IPS DF 6.9 (cell line): Measurements from ENCODE around the gene TMC8.
A peak's percentile ranks its signal among the peaks of the same experiment; 100 is the strongest.
"Not testable (repeated sequence)": the region's sequence is repeated elsewhere in the genome, so short reads cannot be mapped to it uniquely, and the experiment has no call there.

ENCODE experiments used
- DNase-seq: peaks from one replicate; pipeline ENCODE4 v3.0.0-alpha.2; 2013; ENCODE audit warnings: low read depth, low spot score
- H3K27ac ChIP-seq: one replicate; pipeline ENCODE4 v1.5.1; 2013; ENCODE audit warnings: low read length, control low read depth
- H3K27me3 ChIP-seq: 2 replicates; pipeline ENCODE4 v1.6.1; 2013; ENCODE audit warnings: mild to moderate bottlenecking, low read length; ENCODE audit not compliant: control insufficient read depth, insufficient read depth
- H3K36me3 ChIP-seq: 2 replicates; pipeline ENCODE4 v1.6.1; 2013; ENCODE audit warnings: low read length; ENCODE audit not compliant: control insufficient read depth, insufficient read depth
- H3K4me1 ChIP-seq: 2 replicates; pipeline ENCODE4 v1.6.1; 2013; ENCODE audit warnings: low read length; ENCODE audit not compliant: control insufficient read depth, insufficient read depth
- H3K4me3 ChIP-seq: 2 replicates; pipeline ENCODE4 v1.5.1; 2013; ENCODE audit warnings: mild to moderate bottlenecking, low read length
- H3K9me3 ChIP-seq: 2 replicates; pipeline ENCODE4 v1.6.1; 2013; ENCODE audit warnings: low read length, inconsistent platforms; ENCODE audit not compliant: control insufficient read depth, insufficient read depth
- WGBS: extraction: QIAGEN DNeasy Blood & Tissue Kit; methylation state at CpG from one replicate; pipeline ENCODE4 v1.1.7; 2013; ENCODE audit warnings: mixed read lengths, missing lambda C conversion rate; ENCODE audit not compliant: insufficient read length, insufficient coverage; 5-methylcytosine and 5-hydroxymethylcytosine counted together

TMC8 gene, protein sequence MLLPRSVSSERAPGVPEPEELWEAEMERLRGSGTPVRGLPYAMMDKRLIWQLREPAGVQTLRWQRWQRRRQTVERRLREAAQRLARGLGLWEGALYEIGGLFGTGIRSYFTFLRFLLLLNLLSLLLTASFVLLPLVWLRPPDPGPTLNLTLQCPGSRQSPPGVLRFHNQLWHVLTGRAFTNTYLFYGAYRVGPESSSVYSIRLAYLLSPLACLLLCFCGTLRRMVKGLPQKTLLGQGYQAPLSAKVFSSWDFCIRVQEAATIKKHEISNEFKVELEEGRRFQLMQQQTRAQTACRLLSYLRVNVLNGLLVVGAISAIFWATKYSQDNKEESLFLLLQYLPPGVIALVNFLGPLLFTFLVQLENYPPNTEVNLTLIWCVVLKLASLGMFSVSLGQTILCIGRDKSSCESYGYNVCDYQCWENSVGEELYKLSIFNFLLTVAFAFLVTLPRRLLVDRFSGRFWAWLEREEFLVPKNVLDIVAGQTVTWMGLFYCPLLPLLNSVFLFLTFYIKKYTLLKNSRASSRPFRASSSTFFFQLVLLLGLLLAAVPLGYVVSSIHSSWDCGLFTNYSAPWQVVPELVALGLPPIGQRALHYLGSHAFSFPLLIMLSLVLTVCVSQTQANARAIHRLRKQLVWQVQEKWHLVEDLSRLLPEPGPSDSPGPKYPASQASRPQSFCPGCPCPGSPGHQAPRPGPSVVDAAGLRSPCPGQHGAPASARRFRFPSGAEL

DNA sequence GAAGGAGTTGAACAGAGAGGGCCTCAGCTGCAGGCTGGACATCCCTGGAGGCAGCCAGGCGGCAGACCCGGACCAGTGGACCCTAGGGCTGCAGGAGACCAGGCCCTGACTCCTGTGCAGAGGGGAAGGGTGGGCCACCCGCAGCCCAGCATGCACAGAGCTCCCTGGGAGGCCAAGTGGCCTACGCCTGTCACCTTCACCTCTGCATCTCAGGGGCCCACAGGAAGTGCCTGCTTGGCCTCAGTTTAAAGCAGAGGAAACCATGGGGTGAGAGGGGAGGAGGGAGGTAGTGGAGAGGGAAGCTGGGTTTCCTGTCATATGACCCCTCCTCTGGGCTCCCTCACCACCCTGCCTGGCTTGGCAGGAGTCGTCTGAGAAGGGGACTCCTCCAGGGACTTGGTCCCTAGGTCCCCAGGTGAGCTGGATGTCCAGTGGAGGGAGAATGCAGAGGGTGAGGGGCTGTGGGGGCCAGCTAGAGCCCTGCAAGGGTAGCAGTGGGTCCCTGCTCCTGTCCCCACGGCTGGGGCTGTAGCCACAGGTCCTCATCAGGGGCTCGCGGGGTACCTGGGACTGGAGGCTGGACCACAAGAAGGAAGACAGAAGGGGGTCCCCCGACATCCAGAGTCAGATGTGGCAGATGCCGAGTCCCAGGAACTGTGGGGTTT lies at the start of gene TMC8:
Gene TMC8 (plus strand): TSS at position 335 of the 665 bp plus-strand sequence. CDS start 818 bp downstream, outside the sequence.
- Histone ChIP-seq H3K4me3 (peak within 1 kb of the TSS; percentile 33; the same call in 1 of the 2 replicates), H3K9me3 (no peaks in the 10 kb centered on the region), H3K36me3 (peaks cover 4% of the 10 kb centered on the region; the same call in 1 of the 2 replicates), H3K27me3 (no peaks in the 10 kb centered on the region), H3K27ac (no peak within 1 kb of the TSS), H3K4me1 (peaks cover 15% of the 10 kb centered on the region)
- no CpG with 5 or more reads among the region's 10 CpGs for WGBS
- DNase-seq: no peak

DNA sequence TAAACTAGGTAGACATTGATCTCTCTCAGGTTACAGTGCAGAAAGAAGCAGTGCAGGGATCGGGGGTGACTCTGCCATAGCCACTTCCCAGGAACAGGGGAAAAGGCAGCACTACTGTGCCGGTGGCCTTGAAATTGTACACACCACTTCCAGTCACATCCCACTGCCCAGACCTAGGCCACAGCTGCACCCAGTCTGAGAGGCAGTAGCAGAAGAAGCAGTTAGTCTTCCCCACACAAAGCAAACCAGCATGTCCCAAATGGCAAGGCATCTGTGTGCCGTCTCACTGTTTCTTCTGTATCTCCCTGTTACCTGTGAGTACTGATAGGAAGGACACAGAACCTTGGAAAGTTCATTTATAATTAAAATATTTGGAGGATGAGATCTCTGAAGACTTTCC lies 49.0 kb upstream of the TMC8 start:
- Histone ChIP-seq H3K9me3 (no peaks in the 10 kb centered on the region), H3K4me3 (no peak overlapping the region)
- no CpG with 5 or more reads among the region's 3 CpGs for WGBS

GRCh38 chr17:78082355-78082872 lies 48.2 kb upstream of the TMC8 start:
- not testable (repeated sequence) for H3K4me3 ChIP-seq, DNase-seq, H3K27me3 ChIP-seq, H3K27ac ChIP-seq, H3K4me1 ChIP-seq, H3K9me3 ChIP-seq
- no CpG with 5 or more reads among the region's 5 CpGs for WGBS
- peaks cover 23% of the 10 kb centered on the region for H3K36me3 ChIP-seq

More for the DNA sequence above, 49.0 kb upstream of the TMC8 start:
- Histone ChIP-seq H3K36me3 (peaks cover 21% of the 10 kb centered on the region), H3K4me1 (no peaks in the 10 kb centered on the region), H3K27ac (no peak overlapping the region), H3K27me3 (no peaks in the 10 kb centered on the region)
- DNase-seq: no peak

GRCh38 chr17:78082988-78083387 lies 47.6 kb upstream of the TMC8 start:
- Histone ChIP-seq H3K27me3 (no peaks in the 10 kb centered on the region), H3K36me3 (peaks cover 18% of the 10 kb centered on the region), H3K27ac (no peak overlapping the region), H3K4me3 (no peak overlapping the region), H3K4me1 (no peaks in the 10 kb centered on the region), H3K9me3 (no peaks in the 10 kb centered on the region)
- DNase-seq: no peak
- no CpG with 5 or more reads among the region's 7 CpGs for WGBS

DNA sequence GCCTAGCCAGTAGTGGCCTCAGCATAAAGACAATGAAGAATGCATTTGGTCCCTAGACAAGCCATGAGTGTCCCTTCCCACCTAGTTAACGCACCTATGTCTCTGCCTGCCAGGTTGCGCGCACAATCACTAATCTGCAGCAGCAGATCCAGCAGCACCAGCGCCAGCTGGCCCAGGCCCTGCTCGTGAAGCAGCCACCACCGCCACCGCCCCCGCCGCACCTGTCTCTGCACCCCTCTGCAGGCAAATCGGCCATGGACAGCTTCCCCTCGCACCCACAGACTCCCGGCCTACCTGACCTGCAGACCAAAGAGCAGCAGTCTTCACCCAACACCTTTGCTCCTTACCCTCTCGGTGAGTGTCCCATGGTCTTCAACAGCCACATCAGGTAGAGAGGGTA lies 43.8 kb upstream of the TMC8 start:
- DNase-seq: no peak
- H3K27ac ChIP-seq: no peak overlapping the region
- H3K4me3 ChIP-seq: no peak overlapping the region
- no peaks in the 10 kb centered on the region for H3K4me1 ChIP-seq
- H3K27me3 ChIP-seq: no peaks in the 10 kb centered on the region
- peaks cover 22% of the 10 kb centered on the region; the same call in 1 of the 2 replicates for H3K36me3 ChIP-seq
- H3K9me3 ChIP-seq: no peaks in the 10 kb centered on the region
- WGBS: no CpG with 5 or more reads among the region's 13 CpGs

DNA sequence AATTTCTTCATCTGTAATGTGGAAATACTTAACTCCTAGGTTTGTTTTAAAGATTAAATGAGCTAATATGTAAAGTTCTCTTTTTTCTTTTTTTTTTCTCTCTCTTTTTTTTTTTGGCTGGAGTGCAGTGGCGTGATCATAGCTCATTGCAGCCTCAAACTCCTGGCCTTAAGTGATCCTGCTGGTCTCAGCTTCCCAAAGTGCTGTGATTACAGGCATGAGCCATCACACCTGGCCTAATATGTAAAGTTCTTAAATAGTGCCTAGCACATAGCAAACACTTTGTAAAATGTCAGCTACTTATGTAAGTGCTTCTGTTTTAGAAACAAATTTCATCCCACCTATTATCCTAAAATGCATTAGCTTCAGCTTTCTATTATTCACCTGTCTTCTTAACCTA lies 42.0 kb upstream of the TMC8 start:
- no peak overlapping the region for H3K4me3 ChIP-seq
- H3K36me3 ChIP-seq: peaks cover 26% of the 10 kb centered on the region; the same call in 1 of the 2 replicates
- no peaks in the 10 kb centered on the region for H3K9me3 ChIP-seq
- H3K27me3 ChIP-seq: no peaks in the 10 kb centered on the region
- H3K27ac ChIP-seq: no peak overlapping the region
- DNase-seq: no peak
- no peaks in the 10 kb centered on the region for H3K4me1 ChIP-seq
- WGBS: no CpG with 5 or more reads among the region's 1 CpG

DNA sequence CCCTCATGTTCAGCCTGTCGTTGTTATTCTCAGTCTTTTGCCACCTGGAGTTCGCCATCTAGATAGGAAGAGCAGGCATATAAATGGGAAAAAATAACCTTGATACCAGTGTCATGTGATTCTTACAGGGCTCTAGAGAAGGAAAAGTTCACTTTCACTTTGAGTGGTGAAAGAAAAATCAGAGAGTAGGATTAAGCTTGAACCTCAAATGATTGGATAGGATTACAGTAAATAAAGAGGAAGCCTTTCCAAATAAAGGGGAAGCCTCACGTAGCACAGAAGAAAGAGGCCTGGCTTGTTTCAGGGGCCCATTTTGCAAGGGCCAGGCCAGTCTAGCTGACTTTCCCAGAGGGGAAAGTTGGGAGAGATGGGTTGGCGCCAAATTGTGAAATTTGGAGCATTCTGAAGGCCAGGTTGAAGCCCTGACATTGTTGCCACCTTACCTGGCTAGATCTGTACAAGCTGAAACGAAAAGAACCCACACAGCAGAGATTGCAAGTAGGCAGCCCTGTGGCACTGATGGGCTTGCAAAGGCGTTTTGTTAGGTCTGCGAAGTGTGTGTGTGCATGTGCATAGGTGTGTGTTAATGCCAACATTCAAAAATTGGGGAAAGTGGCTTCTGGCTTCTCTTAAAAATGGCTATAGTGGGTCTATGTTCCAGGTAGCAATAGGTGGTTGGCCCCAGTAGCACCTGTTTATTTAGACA lies 40.8 kb upstream of the TMC8 start:
- Histone ChIP-seq H3K27me3 (no peaks in the 10 kb centered on the region), H3K4me3 (no peak overlapping the region), H3K9me3 (no peaks in the 10 kb centered on the region), H3K4me1 (no peaks in the 10 kb centered on the region), H3K27ac (no peak overlapping the region), H3K36me3 (peaks cover 30% of the 10 kb centered on the region; the same call in 1 of the 2 replicates)
- WGBS: no CpG with 5 or more reads among the region's 7 CpGs
- DNase-seq: no peak

DNA sequence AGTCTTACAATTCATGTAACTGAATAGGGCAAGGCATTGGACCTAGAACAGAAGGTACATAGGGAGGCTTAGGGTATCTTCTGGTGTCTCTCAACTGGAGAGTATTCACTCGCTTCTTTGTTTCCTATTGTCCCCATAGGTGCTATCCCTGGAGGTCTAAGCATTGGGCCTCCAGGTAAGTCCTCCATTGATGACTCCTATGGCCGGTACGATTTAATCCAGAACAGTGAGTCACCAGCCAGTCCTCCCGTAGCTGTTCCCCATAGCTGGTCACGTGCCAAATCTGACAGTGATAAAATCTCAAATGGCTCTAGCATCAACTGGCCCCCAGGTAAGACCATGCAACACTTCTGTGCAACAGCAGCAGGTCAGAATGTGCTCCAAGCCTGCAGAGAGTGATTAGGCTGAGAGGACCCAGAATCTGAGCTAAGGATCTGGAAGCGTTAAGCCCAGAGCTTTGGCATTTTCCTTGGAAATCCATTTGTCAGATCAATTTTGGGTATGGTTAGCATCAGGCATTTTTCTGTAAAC lies 37.7 kb upstream of the TMC8 start:
- WGBS: no CpG with 5 or more reads among the region's 6 CpGs
- no peaks in the 10 kb centered on the region for H3K27me3 ChIP-seq
- H3K4me1 ChIP-seq: no peaks in the 10 kb centered on the region
- H3K27ac ChIP-seq: no peak overlapping the region
- H3K36me3 ChIP-seq: peaks cover 48% of the 10 kb centered on the region
- H3K9me3 ChIP-seq: no peaks in the 10 kb centered on the region
- H3K4me3 ChIP-seq: no peak overlapping the region
- no peak for DNase-seq

- Histone ChIP-seq H3K4me1 (no peaks in the 10 kb centered on the region), H3K9me3 (peaks cover 2% of the 10 kb centered on the region; the same call in 1 of the 2 replicates), H3K36me3 (peaks cover 58% of the 10 kb centered on the region), H3K27ac (no peak overlapping the region), H3K4me3 (no peak overlapping the region), H3K27me3 (no peaks in the 10 kb centered on the region)
- no peak for DNase-seq
- no CpG with 5 or more reads among the region's 6 CpGs for WGBS
Measured at GRCh38 chr17:78095035-78095434, 35.5 kb upstream of the TMC8 start.
